SK-N-SH (cell line): Measurements from ENCODE around the gene BARX1. TPM values are rescaled to one million over a fixed set of nuclear protein-coding genes. Genes with fewer than 3 reads are reported as not detected.

Experiments used
- CTCF ChIA-PET: fragments of 300-600, 350-600 bp; formaldehyde crosslinking; extraction: SDS; loops from one replicate; lab custom pipeline; 2021; lab: Yijun Ruan, JAX
- POLR2A ChIA-PET: fragments of 350-600 bp; sonication (Branson Sonifier 250); formaldehyde crosslinking; extraction: SDS; loops from one replicate; lab custom pipeline; 2020; ENCODE audit warnings: antibody characterized with exemption, inconsistent platforms; lab: Yijun Ruan, JAX
- DNase-seq: peaks from one replicate; pipeline ENCODE4 v3.0.0; 2012
- H2AFZ ChIP-seq: fragments of 200-600 bp; sonication (generic); 2 replicates; pipeline ENCODE4 v1.8.1; 2016; ENCODE audit warnings: antibody characterized with exemption, mild to moderate bottlenecking, low read depth
- H3F3A ChIP-seq: fragments of 200-600 bp; sonication (generic); replicated peaks from 2 replicates; pipeline ENCODE3; 2016; ENCODE audit warnings: antibody characterized with exemption, mild to moderate bottlenecking; ENCODE audit not compliant: insufficient read depth
- H3K27ac ChIP-seq, 2 experiments: fragments of 200-500 bp in 1 of 2; fragments of 200-600 bp in 1 of 2; sonication (Bioruptor generic) in 1 of 2; sonication (generic), shearing (Covaris generic) in 1 of 2; 2 replicates each; pipeline versions ENCODE4 v1.5.1 to v1.6.1; 2014 to 2016; ENCODE audit warnings: low read depth in 2 of 2, inconsistent platforms in 1 of 2, low read length in 1 of 2, mild to moderate bottlenecking in 1 of 2, mixed read lengths in 1 of 2
- H3K27me3 ChIP-seq: fragments of 200-600 bp; sonication (generic), shearing (Covaris generic); 2 replicates; pipeline ENCODE4 v1.6.1; 2016; ENCODE audit warnings: mixed run types; ENCODE audit not compliant: insufficient read depth
- H3K36me3 ChIP-seq, 2 experiments: fragments of 200-500 bp in 1 of 2; fragments of 200-600 bp in 1 of 2; sonication (Bioruptor generic) in 1 of 2; sonication (generic) in 1 of 2; replicated peaks in 1 of 2; 2 replicates each; pipeline versions ENCODE3 to v1.5.1; 2014 to 2016; ENCODE audit warnings: low read length in 1 of 2, mild to moderate bottlenecking in 1 of 2; ENCODE audit not compliant: insufficient read depth in 2 of 2, control insufficient read depth in 1 of 2
- H3K4me1 ChIP-seq, 2 experiments: fragments of 200-500 bp in 1 of 2; fragments of 200-600 bp in 1 of 2; sonication (Bioruptor generic) in 1 of 2; sonication (generic), shearing (Covaris generic) in 1 of 2; 2 replicates each; pipeline versions ENCODE4 v1.5.1 to v1.6.1; 2014 to 2016; ENCODE audit warnings: low read depth in 1 of 2, low read length in 1 of 2, mixed run types in 1 of 2; ENCODE audit not compliant: insufficient read depth in 2 of 2, control insufficient read depth in 1 of 2
- H3K4me2 ChIP-seq: fragments of 200-600 bp; sonication (generic), shearing (Covaris generic); 2 replicates; pipeline ENCODE4 v1.6.1; 2017; ENCODE audit warnings: mixed run types
- H3K4me3 ChIP-seq, 2 experiments: fragments of 200-500 bp in 1 of 2; fragments of 200-600 bp in 1 of 2; sonication (Bioruptor generic) in 1 of 2; sonication (generic), shearing (Covaris generic) in 1 of 2; 2 replicates each; pipeline versions ENCODE4 v1.5.1 to v1.8.1; 2014 to 2016; ENCODE audit warnings: low read depth in 2 of 2, inconsistent platforms in 1 of 2, low read length in 1 of 2, mild to moderate bottlenecking in 1 of 2, mixed read lengths in 1 of 2, moderate library complexity in 1 of 2
- H3K79me2 ChIP-seq: fragments of 200-600 bp; sonication (generic); 2 replicates; pipeline ENCODE4 v1.8.1; 2017; ENCODE audit warnings: mild to moderate bottlenecking; ENCODE audit not compliant: insufficient read depth
- H3K9ac ChIP-seq: fragments of 200-600 bp; sonication (generic); 2 replicates; pipeline ENCODE4 v1.6.1; 2017; ENCODE audit warnings: mixed run types
- H3K9me2 ChIP-seq: fragments of 200-600 bp; sonication (generic); 2 replicates; pipeline ENCODE4 v1.6.1; 2017; ENCODE audit warnings: mixed run types
- H3K9me3 ChIP-seq: fragments of 200-600 bp; sonication (generic); 2 replicates; pipeline ENCODE4 v1.6.1; 2017; ENCODE audit warnings: mixed run types, mild to moderate bottlenecking, moderate library complexity
- H4K20me1 ChIP-seq: fragments of 200-600 bp; sonication (generic); 2 replicates; pipeline ENCODE4 v1.6.1; 2017; ENCODE audit warnings: mild to moderate bottlenecking, mixed run types; ENCODE audit not compliant: insufficient read depth
- CHD2 ChIP-seq: fragments of 150-350 bp; IDR thresholded peaks from 2 replicates; pipeline ENCODE4 v1.6.1; 2018; ENCODE audit warnings: low read length; ENCODE audit not compliant: partially characterized antibody
- CTCF ChIP-seq: fragments of 200-600 bp; sonication (generic); IDR thresholded peaks from 2 replicates; pipeline ENCODE4 v1.6.1; 2017; ENCODE audit warnings: antibody characterized with exemption, mild to moderate bottlenecking, moderate library complexity
- ELF1 ChIP-seq: IDR thresholded peaks from 2 replicates; pipeline ENCODE4 v1.4.0; 2012
- EP300 ChIP-seq, 2 experiments: IDR thresholded peaks; 2 replicates each; pipeline versions ENCODE4 v1.4.0 to v1.6.1; 2012; ENCODE audit warnings: borderline replicate concordance in 1 of 2, low read depth in 1 of 2, low read length in 1 of 2
- FOSL2 ChIP-seq: IDR thresholded peaks from 2 replicates; pipeline ENCODE4 v1.4.0; 2012; ENCODE audit warnings: low read depth, mild to moderate bottlenecking, moderate library complexity, borderline replicate concordance
- FOXJ3 ChIP-seq: sonication (generic); formaldehyde crosslinking; IDR thresholded peaks from 2 replicates; pipeline ENCODE4 v1.5.1; 2020; ENCODE audit warnings: mild to moderate bottlenecking, missing genetic modification reagents
- FOXM1 ChIP-seq: IDR thresholded peaks from 2 replicates; pipeline ENCODE4 v1.4.0; 2012; ENCODE audit warnings: low read depth, mild to moderate bottlenecking
- GABPA ChIP-seq: IDR thresholded peaks from 2 replicates; pipeline ENCODE4 v1.4.0; 2012; ENCODE audit warnings: low read depth, mild to moderate bottlenecking
- GATA2 ChIP-seq: sonication (generic); formaldehyde crosslinking; IDR thresholded peaks from 2 replicates; pipeline ENCODE4 v1.5.0; 2020; ENCODE audit warnings: mild to moderate bottlenecking, missing genetic modification reagents
- IRF3 ChIP-seq: fragments of 150-350 bp; IDR thresholded peaks from 2 replicates; pipeline ENCODE4 v1.6.1; 2016; ENCODE audit warnings: mild to moderate bottlenecking, low read depth, low read length
- JUND ChIP-seq: IDR thresholded peaks from 2 replicates; pipeline ENCODE4 v1.4.0; 2012
- MEF2A ChIP-seq: IDR thresholded peaks from 2 replicates; pipeline ENCODE4 v1.4.0; 2012; ENCODE audit warnings: low read depth, borderline replicate concordance
- MXI1 ChIP-seq: IDR thresholded peaks from 2 replicates; pipeline ENCODE4 v1.6.1; 2012; ENCODE audit warnings: mild to moderate bottlenecking, low read depth, low read length, improper control_type of control experiment
- NFIC ChIP-seq: IDR thresholded peaks from 2 replicates; pipeline ENCODE4 v1.4.0; 2012; ENCODE audit warnings: borderline replicate concordance
- NRF1 ChIP-seq: IDR thresholded peaks from 2 replicates; pipeline ENCODE4 v1.6.1; 2012; ENCODE audit warnings: low read depth, mild to moderate bottlenecking, low read length
- POLR2AphosphoS5 ChIP-seq: IDR thresholded peaks from 2 replicates; pipeline ENCODE4 v1.6.1; 2012; ENCODE audit warnings: low read depth, low read length
- RAD21 ChIP-seq: IDR thresholded peaks from 2 replicates; pipeline ENCODE4 v1.6.1; 2012; ENCODE audit warnings: mild to moderate bottlenecking, low read length
- RCOR1 ChIP-seq: fragments of 150-350 bp; IDR thresholded peaks from 2 replicates; pipeline ENCODE4 v1.6.1; 2017; ENCODE audit warnings: antibody characterized with exemption, low read length
- RFX5 ChIP-seq: IDR thresholded peaks from 2 replicates; pipeline ENCODE4 v1.6.1; 2012; ENCODE audit warnings: mild to moderate bottlenecking, improper control_type of control experiment, low read length
- RXRA ChIP-seq: IDR thresholded peaks from 2 replicates; pipeline ENCODE4 v1.4.0; 2012; ENCODE audit warnings: low read depth, mild to moderate bottlenecking, borderline replicate concordance
- SIN3A ChIP-seq: IDR thresholded peaks from 2 replicates; pipeline ENCODE4 v1.6.1; 2012; ENCODE audit warnings: low read depth, mild to moderate bottlenecking, low read length, moderate library complexity, borderline replicate concordance
- TEAD4 ChIP-seq: IDR thresholded peaks from 2 replicates; pipeline ENCODE4 v1.4.0; 2012; ENCODE audit warnings: mild to moderate bottlenecking, borderline replicate concordance; ENCODE audit not compliant: insufficient read depth
- USF1 ChIP-seq: IDR thresholded peaks from 2 replicates; pipeline ENCODE4 v1.4.0; 2012; ENCODE audit warnings: low read depth, borderline replicate concordance
- YY1 ChIP-seq: IDR thresholded peaks from 2 replicates; pipeline ENCODE4 v1.4.0; 2012; ENCODE audit warnings: low read depth, mild to moderate bottlenecking
- WGBS: methylation state at CpG from one replicate; pipeline ENCODE4 v1.1.6; 2017; ENCODE audit warnings: low lambda C conversion rate; 5-methylcytosine and 5-hydroxymethylcytosine counted together
- polyA plus RNA-seq, 3 experiments: library from polyadenylated mRNA; depleted of rRNA; stranded (reverse); fragments of >200 nt; gene quantifications; 2 replicates each; pipeline ENCODE4 v1.2.3, GENCODE V29; 2012
- TF ChIP-seq, protein P1 (sequence below): fragments of 150-350 bp; IDR thresholded peaks from 2 replicates; pipeline ENCODE4 v1.6.1; 2017; ENCODE audit warnings: antibody characterized with exemption, low read length, low read depth, borderline replicate concordance

BARX1 gene
- polyA plus RNA-seq, 1 of the 3 experiments (the other 2 are of a cell fraction), result not detected

DNA sequence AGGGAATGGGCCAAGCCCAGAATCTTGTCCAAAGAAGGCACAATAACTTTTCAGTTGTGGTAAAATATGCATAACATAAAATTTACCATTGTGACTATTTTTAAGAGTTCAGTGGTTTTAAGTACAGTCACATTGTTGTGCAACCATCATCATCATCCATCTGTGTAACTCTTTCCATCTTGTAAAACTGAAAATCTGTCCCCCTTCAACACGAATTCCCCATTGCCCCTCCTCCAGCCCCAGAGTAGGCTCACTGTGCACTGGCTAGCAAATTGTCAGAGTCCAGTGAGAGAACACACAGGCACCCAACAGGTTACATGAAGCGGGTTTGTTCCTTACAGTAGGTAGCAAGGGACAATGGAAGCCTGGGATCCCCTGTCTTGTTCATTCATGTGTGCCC is 13.7 kb downstream of the BARX1 start:
- Histone ChIP-seq H2AFZ (no peak overlapping the region), H3K4me1 (peaks cover 0 to 2% of the 10 kb centered on the region in 2 experiments; a peak in 1 of 4 replicates), H3K9me2 (no peaks in the 10 kb centered on the region), H3K27me3 (peaks cover 38% of the 10 kb centered on the region; the same call in 1 of the 2 replicates), H3K27ac (no peak overlapping the region), H3K79me2 (no peaks in the 10 kb centered on the region), H3K4me2 (no peak overlapping the region), H3K4me3 (no peak overlapping the region), H4K20me1 (no peaks in the 10 kb centered on the region), H3F3A (no peaks in the 10 kb centered on the region), H3K36me3 (no peaks in the 10 kb centered on the region), H3K9me3 (no peaks in the 10 kb centered on the region), H3K9ac (no peak overlapping the region)
- 17% methylated on average over 2 of the region's 2 CpGs for WGBS
- ChIA-PET POLR2A (no interaction called here), CTCF (interaction anchor here (1.3 to 1.6 kb wide), 2 partner anchors 259 to 272 kb away, joined by 3 to 5 read pairs; no protein-coding TSS in a partner anchor)
- no peak for TF ChIP-seq USF1
- no peak for TF ChIP-seq FOSL2
- no peak for TF ChIP-seq RCOR1
- no peak for TF ChIP-seq RFX5
- no peak for TF ChIP-seq NRF1
- no peak for TF ChIP-seq NFIC
- no peak for TF ChIP-seq FOXJ3 (CRISPR knock-in tag)
- TF ChIP-seq MXI1, result no peak
- TF ChIP-seq GATA2 (CRISPR knock-in tag), result no peak
- DNase-seq, result no peak

DNA sequence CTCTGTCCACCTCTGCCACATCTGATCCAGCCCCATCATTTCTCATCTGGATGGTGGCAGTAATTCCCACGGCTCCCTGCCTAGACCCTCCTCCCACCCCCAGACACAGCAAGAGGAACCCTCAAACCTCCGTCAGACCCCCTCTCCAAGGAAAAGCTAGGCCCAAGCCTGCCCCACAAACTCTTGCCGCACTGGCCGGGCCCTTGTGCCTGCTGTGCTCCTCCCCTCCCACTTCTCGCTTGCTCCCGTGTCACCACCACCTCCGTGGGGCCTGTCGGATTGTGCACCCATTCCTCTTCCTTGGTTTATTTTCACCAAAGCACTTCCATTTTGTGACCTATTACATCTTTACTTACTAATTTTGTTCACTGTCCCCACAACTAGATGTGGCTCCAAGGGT is 14.2 kb downstream of the BARX1 start:
- Histone ChIP-seq H3K27ac (no peak overlapping the region), H3F3A (no peaks in the 10 kb centered on the region), H3K79me2 (no peaks in the 10 kb centered on the region), H2AFZ (no peak overlapping the region), H4K20me1 (no peaks in the 10 kb centered on the region), H3K9me2 (no peaks in the 10 kb centered on the region), H3K9me3 (no peaks in the 10 kb centered on the region), H3K4me1 (peaks cover 0 to 2% of the 10 kb centered on the region in 2 experiments; a peak in 1 of 4 replicates), H3K36me3 (no peaks in the 10 kb centered on the region), H3K9ac (no peak overlapping the region), H3K4me2 (no peak overlapping the region), H3K4me3 (no peak overlapping the region), H3K27me3 (peaks cover 32% of the 10 kb centered on the region; the same call in 1 of the 2 replicates)
- POLR2A ChIA-PET, result no interaction called here
- DNase-seq, result no peak
- CTCF ChIA-PET, result interaction anchor here (1.3 to 1.6 kb wide), 2 partner anchors 258 to 272 kb away, joined by 3 to 5 read pairs; no protein-coding TSS in a partner anchor
- 54% methylated on average over 8 of the region's 8 CpGs for WGBS
- TF ChIP-seq CHD2 (no peak), RAD21 (no peak), EP300 (IDR thresholded peaks at IDR 0.05; ENCODE audit: borderline replicate concordance in 1 of 2, low read depth in 1 of 2, low read length in 1 of 2) (no peak), NRF1 (no peak), YY1 (no peak), FOSL2 (no peak), RFX5 (no peak), POLR2AphosphoS5 (no peak), ELF1 (no peak), RXRA (no peak), IRF3 (no peak), CTCF (no peak), TEAD4 (no peak), MEF2A (no peak), JUND (no peak), GABPA (no peak), FOXM1 (no peak), SIN3A (no peak)
- TF ChIP-seq, protein P1, sequence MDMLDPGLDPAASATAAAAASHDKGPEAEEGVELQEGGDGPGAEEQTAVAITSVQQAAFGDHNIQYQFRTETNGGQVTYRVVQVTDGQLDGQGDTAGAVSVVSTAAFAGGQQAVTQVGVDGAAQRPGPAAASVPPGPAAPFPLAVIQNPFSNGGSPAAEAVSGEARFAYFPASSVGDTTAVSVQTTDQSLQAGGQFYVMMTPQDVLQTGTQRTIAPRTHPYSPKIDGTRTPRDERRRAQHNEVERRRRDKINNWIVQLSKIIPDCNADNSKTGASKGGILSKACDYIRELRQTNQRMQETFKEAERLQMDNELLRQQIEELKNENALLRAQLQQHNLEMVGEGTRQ, result no peak
